HepG2 (cell line): ENCODE results near the gene VPREB1. TPM values are rescaled to one million over a fixed set of nuclear protein-coding genes. Genes with fewer than 3 reads are reported as not detected.

Experiments
- ATAC-seq: fragments of 200-7000 bp; cut with Tn5 transposase; 3 replicates; pipeline ENCODE4 v1.9.1; 2020; ENCODE audit warnings: mild to moderate bottlenecking, moderate library complexity
- Bru-seq: library from RNA; stranded (reverse); fragments of 400-500 nt; gene quantifications from one replicate; lab custom pipeline; 2021; lab: Mats Ljungman, UMichigan
- BruChase-seq, 2 experiments: library from RNA; stranded (reverse); fragments of 400-500 nt; gene quantifications; one replicate each; lab custom pipeline; 2021; lab: Mats Ljungman, UMichigan
- BruUV-seq: library from RNA; stranded (reverse); fragments of 400-500 nt; replicated peaks from 2 replicates; lab custom pipeline; 2021; lab: Mats Ljungman, UMichigan
- CTCF ChIA-PET: fragments of 300-600 bp; formaldehyde crosslinking; extraction: SDS; loops from one replicate; lab custom pipeline; 2021; ENCODE audit warnings: low total read pairs, inconsistent platforms, low intra/inter-chr PET ratio; lab: Yijun Ruan, JAX
- POLR2A ChIA-PET: fragments of 350-600 bp; sonication (Branson Sonifier 250); formaldehyde crosslinking; loops from one replicate; lab custom pipeline; 2020; ENCODE audit warnings: antibody characterized with exemption, inconsistent platforms; lab: Yijun Ruan, JAX
- DNase-seq: peaks from one replicate; pipeline ENCODE4 v3.0.0-alpha.2; 2015; ENCODE audit warnings: low spot score
- FAIRE-seq: peaks from 3 replicates; lab custom pipeline; 2011; peaks lifted over from hg19 to GRCh38; lab: Jason Lieb, UNC
- H2AFZ ChIP-seq: one replicate; pipeline ENCODE4 v1.6.1; 2011; ENCODE audit warnings: low read length, inconsistent platforms
- H3K27ac ChIP-seq: fragments of 300-600 bp; 3 replicates; pipeline ENCODE4 v1.8.0; 2011; ENCODE audit warnings: mixed run types, mild to moderate bottlenecking, mixed read lengths, low read length, inconsistent platforms; ENCODE audit not compliant: insufficient read depth; ENCODE audit errors: extremely low read length
- H3K27me3 ChIP-seq, 2 experiments: fragments of 200-600 bp in 1 of 2; 2 replicates in 1 of 2; 3 replicates in 1 of 2; pipeline versions ENCODE4 v1.6.0 to v1.8.0; 2011; ENCODE audit warnings: low read length in 2 of 2, mild to moderate bottlenecking in 2 of 2, moderate library complexity in 2 of 2, inconsistent platforms in 1 of 2; ENCODE audit not compliant: insufficient read depth in 2 of 2, control insufficient read depth in 1 of 2
- H3K36me3 ChIP-seq, 2 experiments: fragments of 200-600 bp in 1 of 2; replicated peaks in 1 of 2; 2 replicates in 1 of 2; 3 replicates in 1 of 2; pipeline versions ENCODE4 v1.5.1 to v1.8.0; 2011; ENCODE audit warnings: low read length in 2 of 2, inconsistent platforms in 1 of 2; ENCODE audit not compliant: insufficient read depth in 2 of 2, control insufficient read depth in 1 of 2
- H3K4me1 ChIP-seq: 2 replicates; pipeline ENCODE4 v1.5.1; 2012; ENCODE audit warnings: low read length, inconsistent platforms; ENCODE audit not compliant: insufficient read depth
- H3K4me2 ChIP-seq: 2 replicates; pipeline ENCODE4 v1.6.0; 2011; ENCODE audit warnings: low read depth, low read length, inconsistent platforms
- H3K4me3 ChIP-seq, 3 experiments: fragments of 200-600 bp in 1 of 3; sonication (generic), shearing (Covaris generic) in 1 of 3; replicated peaks in 1 of 3; 2 replicates each; pipeline ENCODE4 v1.5.1; 2011 to 2016; ENCODE audit warnings: low read length in 3 of 3, inconsistent platforms in 2 of 3, low read depth in 2 of 3, mild to moderate bottlenecking in 2 of 3, control low read depth in 1 of 3, mixed read lengths in 1 of 3; ENCODE audit not compliant: insufficient read depth in 1 of 3
- H3K79me2 ChIP-seq: one replicate; pipeline ENCODE4 v1.6.1; 2011; ENCODE audit warnings: low read length, inconsistent platforms; ENCODE audit not compliant: insufficient read depth
- H3K9ac ChIP-seq: 2 replicates; pipeline ENCODE4 v1.6.0; 2011; ENCODE audit warnings: mild to moderate bottlenecking, low read depth, low read length, inconsistent platforms; ENCODE audit not compliant: insufficient read depth
- H3K9me3 ChIP-seq: 2 replicates; pipeline ENCODE4 v1.5.1; 2012; ENCODE audit warnings: mild to moderate bottlenecking, low read length
- H4K20me1 ChIP-seq: 2 replicates; pipeline ENCODE4 v1.6.0; 2011; ENCODE audit warnings: inconsistent platforms, mild to moderate bottlenecking, low read length, moderate library complexity; ENCODE audit not compliant: insufficient read depth
- ATAD3A ChIP-seq: sonication (generic); formaldehyde crosslinking; IDR thresholded peaks from 2 replicates; pipeline ENCODE4 v1.4.0; 2020; ENCODE audit warnings: missing genetic modification reagents
- GLI4 ChIP-seq: sonication (generic); formaldehyde crosslinking; IDR thresholded peaks from 2 replicates; pipeline ENCODE4 v1.5.1; 2020; ENCODE audit warnings: missing genetic modification reagents, mild to moderate bottlenecking, moderate library complexity, borderline replicate concordance
- HOXA7 ChIP-seq: sonication (generic); formaldehyde crosslinking; IDR thresholded peaks from 2 replicates; pipeline ENCODE4 v1.8.1; 2022; ENCODE audit warnings: mild to moderate bottlenecking, missing genetic modification reagents, moderate library complexity
- NKX3-1 ChIP-seq: sonication (generic); formaldehyde crosslinking; IDR thresholded peaks from 2 replicates; pipeline ENCODE4 v1.5.0; 2020; ENCODE audit warnings: missing genetic modification reagents
- PAXIP1 ChIP-seq: sonication (generic); formaldehyde crosslinking; conservative IDR thresholded peaks from 2 replicates; pipeline ENCODE4 v1.4.0; 2020; ENCODE audit warnings: mild to moderate bottlenecking, missing genetic modification reagents, moderate library complexity
- RBFOX2 ChIP-seq: fragments of 200-400 bp; formaldehyde crosslinking; IDR thresholded peaks from 2 replicates; pipeline ENCODE4 v1.6.1; 2017; ENCODE audit warnings: low read depth, mild to moderate bottlenecking, low read length
- ZNF354B ChIP-seq: sonication (generic); formaldehyde crosslinking; IDR thresholded peaks from 2 replicates; pipeline ENCODE4 v1.8.0; 2022; ENCODE audit warnings: mild to moderate bottlenecking, missing genetic modification reagents
- ZNF614 ChIP-seq: IDR thresholded peaks from 2 replicates; pipeline ENCODE4 v1.6.1; 2018; ENCODE audit warnings: missing biosample characterization, missing genetic modification reagents, inconsistent platforms, borderline replicate concordance
- ZNF652 ChIP-seq: IDR thresholded peaks from 2 replicates; pipeline ENCODE4 v1.6.1; 2016; ENCODE audit warnings: low read depth, borderline replicate concordance
- ZNF850 ChIP-seq: sonication (generic); formaldehyde crosslinking; conservative IDR thresholded peaks from 2 replicates; pipeline ENCODE4 v1.9.0; 2021; ENCODE audit warnings: mild to moderate bottlenecking, missing genetic modification reagents
- WGBS: methylation state at CpG from one replicate; pipeline ENCODE4 v1.1.6; 2017; ENCODE audit warnings: low lambda C conversion rate; 5-methylcytosine and 5-hydroxymethylcytosine counted together
- in situ Hi-C: cut with HindIII; loops from 2 replicates; pipeline ENCODE4 v1.10.0; 2017; ENCODE audit warnings: low pct_unique_long_range_greater_than_20kb; ENCODE audit not compliant: extremely low pct_ligation_motif_present
- intact Hi-C: fragments of 100-400 bp; cut with micrococcal nuclease; formaldehyde crosslinking; loops from one replicate; pipeline ENCODE4 v1.10.0; 2022; ENCODE audit not compliant: unreplicated experiment
- long read RNA-seq, 2 experiments: library from RNA in 1 of 2; library from polyadenylated mRNA in 1 of 2; stranded (forward) in 1 of 2; unstranded in 1 of 2; transcript quantifications; one replicate each; pipeline ENCODE4 v2.0.0, GENCODE V29; 2019 to 2022
- polyA minus RNA-seq, 3 experiments: library from RNA; depleted of rRNA, polyadenylated mRNA; stranded (reverse); fragments of >200 nt; gene quantifications; 2 replicates each; pipeline ENCODE4 v1.2.3, GENCODE V29; 2011; ENCODE audit warnings: low replicate concordance in 1 of 3
- polyA plus RNA-seq, 8 experiments: library from polyadenylated mRNA; depleted of rRNA in 3 of 8; stranded (reverse) in 7 of 8; unstranded in 1 of 8; fragments of >200 nt; fragmentation: Illumina TruSeq in 4 of 8; extraction: Trizol in 4 of 8; gene quantifications; 2 replicates each; pipeline versions ENCODE4 v1.2.1 to v1.2.3, GENCODE V29; 2011 to 2016; ENCODE audit warnings: low read depth in 4 of 8, missing spikeins in 1 of 8, mixed read lengths in 1 of 8; ENCODE audit not compliant: insufficient read depth in 1 of 8
- total RNA-seq, 5 experiments: library from RNA; depleted of rRNA; stranded (reverse); fragments of >200 nt; fragmentation: Illumina TruSeq; extraction: Trizol; gene quantifications; 2 replicates each; pipeline ENCODE4 v1.2.3, GENCODE V29; 2016; ENCODE audit warnings: low read depth in 1 of 5
- TF ChIP-seq, protein P1 (sequence below): sonication (generic); formaldehyde crosslinking; IDR thresholded peaks from 2 replicates; pipeline ENCODE4 v1.4.0; 2020; ENCODE audit warnings: low read depth, mild to moderate bottlenecking, missing genetic modification reagents
- TF ChIP-seq, protein P2 (sequence below): fragments of 450-650 bp; IDR thresholded peaks from 2 replicates; pipeline ENCODE4 v1.6.1; 2017

The VPREB1 gene, protein sequence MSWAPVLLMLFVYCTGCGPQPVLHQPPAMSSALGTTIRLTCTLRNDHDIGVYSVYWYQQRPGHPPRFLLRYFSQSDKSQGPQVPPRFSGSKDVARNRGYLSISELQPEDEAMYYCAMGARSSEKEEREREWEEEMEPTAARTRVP
- total RNA-seq (2016; rRNA removed; fragmentation: Illumina TruSeq; extraction: Trizol) (not detected in 2 replicates), polyA plus RNA-seq (2011; rRNA removed) (not detected in 2 replicates), polyA minus RNA-seq (2011; rRNA and poly(A)+ RNA removed; ENCODE audit: low replicate concordance) (not detected in 2 replicates), Bru-seq, nascent RNA (not detected), BruChase-seq, experiment 1, labeled RNA remaining after a 6-hour chase (not detected), BruChase-seq, experiment 2, labeled RNA remaining after a 2-hour chase (not detected)
- not detected in 2 replicates for total RNA-seq (2016; cell fraction: cytosol; rRNA removed; fragmentation: Illumina TruSeq; extraction: Trizol; ENCODE audit: low read depth)
- total RNA-seq (2016; cell fraction: insoluble cytoplasmic fraction; rRNA removed; fragmentation: Illumina TruSeq; extraction: Trizol), result not detected in 2 replicates
- not detected in 2 replicates for total RNA-seq (2016; cell fraction: membrane; rRNA removed; fragmentation: Illumina TruSeq; extraction: Trizol)
- not detected in 2 replicates for total RNA-seq (2016; cell fraction: nucleus; rRNA removed; fragmentation: Illumina TruSeq; extraction: Trizol)
- not detected in 2 replicates for polyA plus RNA-seq (2011; cell fraction: cytosol; rRNA removed)
- not detected in 2 replicates for polyA plus RNA-seq (2011; cell fraction: nucleus; rRNA removed)
- not detected in 2 replicates for polyA plus RNA-seq (2012)
- not detected in 2 replicates for polyA plus RNA-seq (2016; cell fraction: cytosol; fragmentation: Illumina TruSeq; extraction: Trizol; ENCODE audit: low read depth)
- polyA plus RNA-seq (2016; cell fraction: insoluble cytoplasmic fraction; fragmentation: Illumina TruSeq; extraction: Trizol; ENCODE audit: low read depth), result not detected in 2 replicates
- not detected in 2 replicates for polyA plus RNA-seq (2016; cell fraction: membrane; fragmentation: Illumina TruSeq; extraction: Trizol; ENCODE audit: low read depth)
- not detected in 2 replicates for polyA plus RNA-seq (2016; cell fraction: nucleus; fragmentation: Illumina TruSeq; extraction: Trizol; ENCODE audit: insufficient read depth, low read depth)
- not detected in 2 replicates for polyA minus RNA-seq (2011; cell fraction: cytosol; rRNA and poly(A)+ RNA removed)
- not detected in 2 replicates for polyA minus RNA-seq (2011; cell fraction: nucleus; rRNA and poly(A)+ RNA removed)
- long read RNA-seq, experiment 1, result 0 reads
- long read RNA-seq, experiment 2, result 0 reads

GRCh38 chr22:22244316-22245250 lies at the start of gene VPREB1:
Gene VPREB1, plus strand, starts transcription at chr22:22244786. Its CDS starts 28 bp downstream, at chr22:22244814.
- in situ Hi-C loops (no loop called here), intact Hi-C loops (no loop called here)
- Histone ChIP-seq H3K4me1 (no peaks in the 10 kb centered on the region), H3K27me3 (peaks cover 3 to 39% of the 10 kb centered on the region in 2 experiments; a peak in 3 of 5 replicates), H3K9me3 (no peaks in the 10 kb centered on the region), H2AFZ (no peak within 1 kb of the TSS), H3K9ac (no peak within 1 kb of the TSS), H3K79me2 (no peaks in the 10 kb centered on the region), H3K27ac (no peak within 1 kb of the TSS), H3K4me3 (no peak within 1 kb of the TSS), H3K4me2 (no peak within 1 kb of the TSS), H4K20me1 (no peaks in the 10 kb centered on the region), H3K36me3 (no peaks in the 10 kb centered on the region)
- ChIA-PET CTCF (no interaction called here), POLR2A (no interaction called here)
- no TSS peak for BruUV-seq
- DNase-seq, result no peak
- WGBS, result 38% methylated on average over 6 of the region's 25 CpGs
- no peak for FAIRE-seq
- TF ChIP-seq ZNF614 (CRISPR knock-in tag) (no peak), RBFOX2 (no peak), GLI4 (CRISPR knock-in tag) (no peak), ZNF850 (CRISPR knock-in tag) (no peak), ZNF354B (CRISPR knock-in tag) (no peak), NKX3-1 (CRISPR knock-in tag) (no peak), HOXA7 (CRISPR knock-in tag) (no peak), ATAD3A (CRISPR knock-in tag) (no peak), PAXIP1 (CRISPR knock-in tag) (no peak), ZNF652 (CRISPR knock-in tag) (no peak)
- TF ChIP-seq, protein P1, sequence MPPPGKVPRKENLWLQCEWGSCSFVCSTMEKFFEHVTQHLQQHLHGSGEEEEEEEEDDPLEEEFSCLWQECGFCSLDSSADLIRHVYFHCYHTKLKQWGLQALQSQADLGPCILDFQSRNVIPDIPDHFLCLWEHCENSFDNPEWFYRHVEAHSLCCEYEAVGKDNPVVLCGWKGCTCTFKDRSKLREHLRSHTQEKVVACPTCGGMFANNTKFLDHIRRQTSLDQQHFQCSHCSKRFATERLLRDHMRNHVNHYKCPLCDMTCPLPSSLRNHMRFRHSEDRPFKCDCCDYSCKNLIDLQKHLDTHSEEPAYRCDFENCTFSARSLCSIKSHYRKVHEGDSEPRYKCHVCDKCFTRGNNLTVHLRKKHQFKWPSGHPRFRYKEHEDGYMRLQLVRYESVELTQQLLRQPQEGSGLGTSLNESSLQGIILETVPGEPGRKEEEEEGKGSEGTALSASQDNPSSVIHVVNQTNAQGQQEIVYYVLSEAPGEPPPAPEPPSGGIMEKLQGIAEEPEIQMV (CRISPR knock-in tag), result no peak
- TF ChIP-seq, protein P2, sequence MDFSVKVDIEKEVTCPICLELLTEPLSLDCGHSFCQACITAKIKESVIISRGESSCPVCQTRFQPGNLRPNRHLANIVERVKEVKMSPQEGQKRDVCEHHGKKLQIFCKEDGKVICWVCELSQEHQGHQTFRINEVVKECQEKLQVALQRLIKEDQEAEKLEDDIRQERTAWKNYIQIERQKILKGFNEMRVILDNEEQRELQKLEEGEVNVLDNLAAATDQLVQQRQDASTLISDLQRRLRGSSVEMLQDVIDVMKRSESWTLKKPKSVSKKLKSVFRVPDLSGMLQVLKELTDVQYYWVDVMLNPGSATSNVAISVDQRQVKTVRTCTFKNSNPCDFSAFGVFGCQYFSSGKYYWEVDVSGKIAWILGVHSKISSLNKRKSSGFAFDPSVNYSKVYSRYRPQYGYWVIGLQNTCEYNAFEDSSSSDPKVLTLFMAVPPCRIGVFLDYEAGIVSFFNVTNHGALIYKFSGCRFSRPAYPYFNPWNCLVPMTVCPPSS, result no peak
- ATAC-seq, result no peak
